DND-41 (cell line): ENCODE data around the gene BAG2.

ENCODE experiments used
- CTCF ChIP-seq: IDR thresholded peaks from 2 replicates; pipeline ENCODE4 v1.5.1; 2012; ENCODE audit warnings: borderline replicate concordance, low read length, moderate library complexity, mild to moderate bottlenecking; ENCODE audit not compliant: poor library complexity, severe bottlenecking; ENCODE audit errors: extremely low read depth
- EZH2 ChIP-seq: IDR thresholded peaks from 3 replicates; pipeline ENCODE4 v1.6.1; 2012; ENCODE audit warnings: borderline replicate concordance, low read depth, mild to moderate bottlenecking, moderate library complexity, low read length, inconsistent platforms; ENCODE audit not compliant: severe bottlenecking

GRCh38 chr6:57182017-57182432 is 9.9 kb downstream of the BAG2 start:
- no peak for TF ChIP-seq CTCF
- no peak for TF ChIP-seq EZH2
